ENCODE results near the gene CEP295NL. TPM values are rescaled to one million over a fixed set of nuclear protein-coding genes. Genes with fewer than 3 reads are reported as not detected.

Gene CEP295NL
- total RNA-seq, 2 donors from 2014 or later, result 1.1 to 1.3 TPM

DNA sequence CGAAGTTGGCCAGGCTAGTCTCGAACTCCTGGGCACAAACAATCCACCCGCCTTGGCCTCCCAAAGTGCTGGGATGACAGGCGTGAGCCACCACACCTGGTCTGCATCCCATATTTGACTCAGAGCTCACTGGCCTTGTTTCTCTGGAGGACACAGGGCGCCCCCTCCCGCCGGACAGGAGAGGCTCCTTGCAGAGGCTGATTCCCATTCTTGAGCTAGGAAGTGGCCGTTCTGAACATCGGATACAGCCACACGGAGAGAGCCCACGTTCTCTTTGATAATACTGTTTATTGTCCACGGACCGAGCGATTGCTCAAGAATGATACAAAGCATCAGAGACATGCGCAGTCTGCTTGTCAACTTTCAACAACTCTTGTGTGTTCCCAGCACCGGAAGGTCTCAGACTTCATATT, 50.3 kb downstream of the CEP295NL start:
- DNase-seq, result no peak
- intact Hi-C loops (cut with DNase I, micrococcal nuclease), result no loop called here
- ATAC-seq, result no peak

- no peak for DNase-seq
- intact Hi-C loops (cut with DNase I, micrococcal nuclease), result no loop called here
- ATAC-seq, result no peak
Measured at GRCh38 chr17:78849026-78849425, 54.0 kb downstream of the CEP295NL start.

- DNase-seq (no peak), ATAC-seq (no peak)
- intact Hi-C loops (cut with DNase I, micrococcal nuclease), result no loop called here
Measured at GRCh38 chr17:78847052-78847451, 55.9 kb downstream of the CEP295NL start.

GRCh38 chr17:78844301-78845005, 58.5 kb downstream of the CEP295NL start:
- DNase-seq (no peak), ATAC-seq (no peak)
- intact Hi-C loops (cut with DNase I, micrococcal nuclease), result no loop called here

DNA sequence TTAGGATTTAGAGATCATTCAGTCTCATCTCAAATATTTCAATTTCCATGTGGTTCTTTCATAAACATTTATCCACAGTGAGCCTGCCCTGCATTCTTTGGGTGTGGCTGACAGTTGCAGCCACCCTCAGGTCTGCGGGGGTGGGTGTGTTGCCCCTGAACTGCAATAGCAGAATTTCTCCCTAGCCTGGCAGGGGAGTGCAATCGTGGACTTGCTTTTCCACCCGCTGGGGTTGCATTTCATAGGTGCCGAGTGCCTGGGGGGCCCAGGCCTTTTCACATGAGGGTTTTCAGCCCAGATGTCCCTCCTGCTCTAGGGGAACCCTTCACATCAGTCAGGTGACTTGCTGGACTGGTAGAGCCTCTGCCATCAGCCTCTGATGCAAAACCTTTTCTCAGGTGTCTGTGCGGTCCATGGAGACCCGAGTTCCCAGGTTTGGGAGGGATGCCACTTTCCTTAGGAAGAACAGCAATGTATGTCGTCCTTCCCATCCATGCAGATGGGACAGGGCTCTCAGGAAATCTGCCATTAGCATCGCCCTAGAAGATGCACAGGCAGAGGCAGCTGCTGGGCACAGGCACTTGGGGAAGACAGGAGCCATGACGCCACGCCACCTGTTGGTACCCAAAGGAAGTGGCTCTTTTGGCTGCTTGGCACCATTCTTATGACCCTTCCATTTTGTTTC, 60.0 kb downstream of the CEP295NL start:
- no peak for ATAC-seq
- peak in 1 of 2 donors; percentile 44 for DNase-seq
- intact Hi-C loops (cut with DNase I, micrococcal nuclease), result no loop called here

- ATAC-seq (peak; percentile 88), DNase-seq (peak; percentile 99 to 100)
- intact Hi-C loops (cut with DNase I, micrococcal nuclease), result no loop called here
Measured at GRCh38 chr17:78840780-78841611, 62.0 kb downstream of the CEP295NL start, which contains the start of gene USP36. USP36 (minus strand) TSS chr17:78840814; CDS start chr17:78836363, 4,451 bp downstream.

Other genes with a start within 250 kb of the CEP295NL start
- gene CYTH1, start 120.9 kb downstream of the CEP295NL start, total RNA-seq, result 10 to 100 TPM; 70.6 to 79.0 TPM
- gene USP36, start 62.4 kb downstream of the CEP295NL start, total RNA-seq, result 10 to 100 TPM; 35.7 to 45.1 TPM
- gene TIMP2, start 22.2 kb upstream of the CEP295NL start, total RNA-seq, result 100 to 1,000 TPM in 1 of 2 donors, 10 to 100 TPM in 1; 45.5 to 133 TPM
- gene LGALS3BP, start 76.7 kb upstream of the CEP295NL start, total RNA-seq, result 100 to 1,000 TPM; 687 to 857 TPM
- gene CANT1, start 106.6 kb upstream of the CEP295NL start, total RNA-seq, result 100 to 1,000 TPM; 302 to 322 TPM
- gene C1QTNF1, start 121.0 kb upstream of the CEP295NL start, total RNA-seq, result 10 to 100 TPM; 14.6 to 16.7 TPM
- gene ENGASE, start 171.6 kb upstream of the CEP295NL start, total RNA-seq, result 10 to 100 TPM; 85.4 to 89.5 TPM

Data from left colon (tissue), 2 donors.